HG03575 (cell line): ENCODE results near the gene AMOTL2.

Source experiments
- ATAC-seq: cut with Tn5 transposase; IDR thresholded peaks from one replicate; pipeline ENCODE4 v1.9.1; 2021; ENCODE audit not compliant: unreplicated experiment, insufficient number of reproducible peaks, low FRiP score; ENCODE audit errors: extremely low read depth

Gene AMOTL2

GRCh38 chr3:134369231-134369741, 5.0 kb downstream of the AMOTL2 start:
- no peak for ATAC-seq

- no peak for ATAC-seq
These were observed 5.5 kb downstream of the AMOTL2 start for GRCh38 chr3:134368751-134369105.

- ATAC-seq: no peak
These were observed 6.1 kb downstream of the AMOTL2 start for GRCh38 chr3:134367869-134368750.

GRCh38 chr3:134366928-134367811, 7.1 kb downstream of the AMOTL2 start:
- ATAC-seq: no peak

- no peak for ATAC-seq
These were observed 7.9 kb downstream of the AMOTL2 start for GRCh38 chr3:134366221-134366927.

GRCh38 chr3:134365766-134366065, 8.5 kb downstream of the AMOTL2 start:
- no peak for ATAC-seq

- ATAC-seq: no peak
These were observed 9.1 kb downstream of the AMOTL2 start for GRCh38 chr3:134364936-134365765.

GRCh38 chr3:134364061-134364935, 9.9 kb downstream of the AMOTL2 start:
- no peak for ATAC-seq

- no peak for ATAC-seq
These were observed 10.9 kb downstream of the AMOTL2 start for GRCh38 chr3:134363381-134363755.

- ATAC-seq: no peak
These were observed 11.4 kb downstream of the AMOTL2 start for GRCh38 chr3:134362670-134363380.

GRCh38 chr3:134362221-134362620, 12.0 kb downstream of the AMOTL2 start:
- ATAC-seq: no peak

GRCh38 chr3:134361162-134361835, 12.9 kb downstream of the AMOTL2 start:
- no peak for ATAC-seq

- no peak for ATAC-seq
These were observed 14.2 kb downstream of the AMOTL2 start for GRCh38 chr3:134360046-134360445.

- ATAC-seq: no peak
These were observed 14.9 kb downstream of the AMOTL2 start for GRCh38 chr3:134359121-134360010.

- no peak for ATAC-seq
These were observed 16.1 kb downstream of the AMOTL2 start for GRCh38 chr3:134357914-134358811.
